Suprapubic skin (tissue), 4 donors: ENCODE data around the gene SMYD3. TPM values are rescaled to one million over a fixed set of nuclear protein-coding genes. Genes with fewer than 3 reads are reported as not detected.

ENCODE experiments used
- DNase-seq, 2 donors: peaks; one replicate each; pipeline ENCODE4 v3.0.0-alpha.2; 2019; ENCODE audit warnings: low spot score in 2 of 2
- H3K27ac ChIP-seq: fragments of 200-600 bp; sonication (generic); one replicate; pipeline ENCODE4 v1.5.1; 2019
- H3K27me3 ChIP-seq: fragments of 200-600 bp; sonication (generic); one replicate; pipeline ENCODE4 v1.5.1; 2019
- H3K36me3 ChIP-seq: fragments of 200-600 bp; sonication (generic); one replicate; pipeline ENCODE4 v1.5.1; 2019
- H3K4me1 ChIP-seq: fragments of 200-600 bp; sonication (generic); one replicate; pipeline ENCODE4 v1.5.1; 2019
- H3K4me3 ChIP-seq: fragments of 200-600 bp; sonication (generic); one replicate; pipeline ENCODE4 v1.5.1; 2019; ENCODE audit warnings: mild to moderate bottlenecking
- H3K9me3 ChIP-seq: fragments of 200-600 bp; sonication (generic); one replicate; pipeline ENCODE4 v1.5.1; 2019
- EP300 ChIP-seq: sonication (generic); formaldehyde crosslinking; IDR thresholded peaks from one replicate; pipeline ENCODE4 v1.6.1; 2017; ENCODE audit warnings: antibody characterized with exemption
- POLR2A ChIP-seq, 2 donors: fragments of 450-650 bp; IDR thresholded peaks; one replicate each; pipeline ENCODE4 v1.6.1; 2017; ENCODE audit warnings: antibody characterized with exemption in 2 of 2, mild to moderate bottlenecking in 2 of 2, moderate library complexity in 2 of 2
- POLR2AphosphoS5 ChIP-seq, 3 donors: sonication (generic); formaldehyde crosslinking; IDR thresholded peaks; one replicate each; pipeline ENCODE4 v1.6.1; 2017; ENCODE audit warnings: antibody characterized with exemption in 3 of 3
- WGBS: methylation state at CpG from one replicate; pipeline ENCODE4 v1.1.5; 2018; 5-methylcytosine and 5-hydroxymethylcytosine counted together
- total RNA-seq, 4 donors: library from RNA; depleted of rRNA; stranded (reverse); fragments of >200 nt; gene quantifications; one replicate each; pipeline ENCODE4 v1.1.0, GENCODE V29; 2016
- TF ChIP-seq, protein P1 (sequence below), 2 donors: fragments of 200-600 bp in 1 of 2; fragments of 450-650 bp in 1 of 2; sonication (generic) in 1 of 2; IDR thresholded peaks; one replicate each; pipeline ENCODE4 v1.5.1; 2016 to 2019; ENCODE audit warnings: antibody characterized with exemption in 2 of 2, mild to moderate bottlenecking in 1 of 2, moderate library complexity in 1 of 2

SMYD3 gene
- total RNA-seq, 4 donors from 2014 or later: 14.5 to 33.6 (median 18.9) TPM

DNA sequence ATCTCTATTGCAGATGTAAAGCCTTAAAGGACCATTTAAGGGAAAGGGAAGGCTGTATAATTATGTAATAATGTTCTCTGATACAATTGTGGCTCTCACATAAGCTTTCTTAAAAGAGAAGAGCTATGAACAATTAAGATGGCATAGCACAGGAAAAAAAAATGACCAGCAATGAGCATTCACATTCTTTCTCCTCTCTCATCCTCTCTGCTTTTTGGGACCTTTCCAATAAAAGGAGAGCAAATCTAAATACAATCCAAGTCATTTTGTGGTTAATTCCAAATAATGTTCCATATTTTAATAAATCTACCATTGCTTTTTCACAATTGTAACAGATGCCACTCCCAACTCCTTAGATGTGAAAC, 23.5 kb downstream of the SMYD3 start:
- Histone ChIP-seq H3K27ac (no peak overlapping the region), H3K4me1 (peaks cover 2% of the 10 kb centered on the region), H3K36me3 (no peaks in the 10 kb centered on the region), H3K4me3 (no peak overlapping the region), H3K9me3 (no peaks in the 10 kb centered on the region), H3K27me3 (no peaks in the 10 kb centered on the region)
- DNase-seq: no peak
- no peak for TF ChIP-seq EP300
- TF ChIP-seq, protein P1, sequence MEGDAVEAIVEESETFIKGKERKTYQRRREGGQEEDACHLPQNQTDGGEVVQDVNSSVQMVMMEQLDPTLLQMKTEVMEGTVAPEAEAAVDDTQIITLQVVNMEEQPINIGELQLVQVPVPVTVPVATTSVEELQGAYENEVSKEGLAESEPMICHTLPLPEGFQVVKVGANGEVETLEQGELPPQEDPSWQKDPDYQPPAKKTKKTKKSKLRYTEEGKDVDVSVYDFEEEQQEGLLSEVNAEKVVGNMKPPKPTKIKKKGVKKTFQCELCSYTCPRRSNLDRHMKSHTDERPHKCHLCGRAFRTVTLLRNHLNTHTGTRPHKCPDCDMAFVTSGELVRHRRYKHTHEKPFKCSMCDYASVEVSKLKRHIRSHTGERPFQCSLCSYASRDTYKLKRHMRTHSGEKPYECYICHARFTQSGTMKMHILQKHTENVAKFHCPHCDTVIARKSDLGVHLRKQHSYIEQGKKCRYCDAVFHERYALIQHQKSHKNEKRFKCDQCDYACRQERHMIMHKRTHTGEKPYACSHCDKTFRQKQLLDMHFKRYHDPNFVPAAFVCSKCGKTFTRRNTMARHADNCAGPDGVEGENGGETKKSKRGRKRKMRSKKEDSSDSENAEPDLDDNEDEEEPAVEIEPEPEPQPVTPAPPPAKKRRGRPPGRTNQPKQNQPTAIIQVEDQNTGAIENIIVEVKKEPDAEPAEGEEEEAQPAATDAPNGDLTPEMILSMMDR (IDR thresholded peaks at IDR 0.05): no peak
- TF ChIP-seq POLR2A (IDR thresholded peaks at IDR 0.05): no peak
- no peak for TF ChIP-seq POLR2AphosphoS5 (IDR thresholded peaks at IDR 0.05)

DNA sequence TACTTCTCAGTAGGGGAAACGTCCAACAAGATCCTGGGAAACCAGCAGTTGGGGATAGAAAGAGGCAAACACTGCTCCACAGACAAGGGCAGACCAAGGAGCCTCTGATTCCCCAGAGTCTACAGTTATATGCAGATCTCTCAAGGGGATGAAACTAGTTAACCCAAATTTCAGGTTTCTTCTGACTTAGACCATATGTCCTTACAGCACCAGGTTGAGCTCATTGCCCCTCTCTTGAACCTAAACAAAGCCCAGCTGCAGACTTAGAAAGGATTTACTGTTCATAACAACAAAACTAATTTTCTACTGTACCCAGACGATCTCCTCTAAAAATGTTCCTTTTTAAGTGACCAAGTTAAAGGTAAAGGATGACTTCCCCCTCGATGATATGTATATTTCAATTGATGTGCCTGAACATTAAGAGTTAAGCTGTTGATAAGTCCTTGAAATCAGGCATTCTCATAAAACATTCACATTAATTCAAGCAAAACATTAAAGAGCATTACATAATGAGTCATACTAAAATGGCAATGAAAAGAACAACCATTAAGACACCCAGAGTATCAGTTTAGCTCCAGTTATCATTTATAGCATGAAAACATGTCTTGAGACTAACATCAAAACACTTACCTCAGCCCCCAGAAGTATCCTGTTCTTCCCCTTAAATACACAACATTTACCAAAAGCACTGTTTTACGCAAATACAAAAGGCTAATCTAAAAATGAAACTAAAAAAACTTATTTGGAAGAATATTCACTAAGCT, 24.1 kb downstream of the SMYD3 start:
- no peak for DNase-seq
- TF ChIP-seq, protein P1 (IDR thresholded peaks at IDR 0.05): no peak
- TF ChIP-seq POLR2A (IDR thresholded peaks at IDR 0.05) (no peak), POLR2AphosphoS5 (IDR thresholded peaks at IDR 0.05) (no peak), EP300 (no peak)
- H3K27me3 ChIP-seq: no peaks in the 10 kb centered on the region
- no peak overlapping the region for H3K27ac ChIP-seq
- H3K4me1 ChIP-seq: peaks cover 2% of the 10 kb centered on the region
- no peaks in the 10 kb centered on the region for H3K9me3 ChIP-seq
- no peaks in the 10 kb centered on the region for H3K36me3 ChIP-seq
- WGBS: 48% methylated on average over 4 of the region's 4 CpGs
- H3K4me3 ChIP-seq: no peak overlapping the region

DNA sequence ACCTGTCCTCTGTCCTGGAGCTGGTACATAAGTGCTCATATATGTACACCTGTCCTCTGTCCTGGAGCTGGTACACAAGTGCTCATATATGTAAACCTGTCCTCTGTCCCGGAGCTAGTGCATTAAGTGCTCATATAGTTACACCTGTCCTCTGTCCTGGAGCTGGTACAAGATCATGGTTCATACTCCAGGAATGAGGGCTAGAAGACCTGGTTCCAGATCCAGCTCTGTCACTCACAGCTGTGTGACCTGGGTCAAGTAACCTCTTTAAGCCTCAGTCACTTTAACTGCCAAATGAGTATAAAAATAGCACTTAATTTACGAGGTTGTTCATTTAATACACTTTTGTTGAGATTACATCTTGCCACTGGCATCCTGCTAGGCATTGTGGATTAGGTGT, 28.0 kb downstream of the SMYD3 start:
- no peak for DNase-seq
- no peaks in the 10 kb centered on the region for H3K27me3 ChIP-seq
- no peaks in the 10 kb centered on the region for H3K9me3 ChIP-seq
- H3K4me1 ChIP-seq: peaks cover 5% of the 10 kb centered on the region
- WGBS: 68% methylated on average over 2 of the region's 2 CpGs
- TF ChIP-seq POLR2A (IDR thresholded peaks at IDR 0.05) (no peak), POLR2AphosphoS5 (IDR thresholded peaks at IDR 0.05) (no peak), EP300 (no peak)
- TF ChIP-seq, protein P1 (IDR thresholded peaks at IDR 0.05): no peak
- no peak overlapping the region for H3K27ac ChIP-seq
- H3K4me3 ChIP-seq: no peak overlapping the region
- no peaks in the 10 kb centered on the region for H3K36me3 ChIP-seq

DNA sequence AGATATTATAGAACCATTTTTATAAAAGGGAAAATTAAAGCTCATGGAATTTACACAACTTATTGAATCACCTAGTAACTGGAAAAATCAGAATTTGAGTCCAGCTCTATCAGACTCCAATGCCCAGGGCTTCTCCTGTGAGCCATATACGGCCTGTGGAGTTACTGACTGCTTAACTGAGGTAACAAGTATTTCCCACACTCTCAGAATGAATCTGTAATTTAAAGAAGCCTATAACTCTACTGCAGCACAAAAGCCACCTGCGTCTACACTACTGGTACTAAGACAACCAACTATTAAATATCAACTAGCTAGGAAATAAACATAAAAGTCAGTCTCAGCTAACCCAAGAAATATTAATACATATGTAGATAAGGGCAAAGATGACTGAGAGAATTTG, 29.4 kb downstream of the SMYD3 start:
- TF ChIP-seq POLR2AphosphoS5 (IDR thresholded peaks at IDR 0.05): no peak
- H3K27ac ChIP-seq: no peak overlapping the region
- 93% methylated on average over 2 of the region's 2 CpGs for WGBS
- H3K4me1 ChIP-seq: peaks cover 3% of the 10 kb centered on the region
- H3K36me3 ChIP-seq: no peaks in the 10 kb centered on the region
- no peaks in the 10 kb centered on the region for H3K9me3 ChIP-seq
- H3K4me3 ChIP-seq: no peak overlapping the region
- no peaks in the 10 kb centered on the region for H3K27me3 ChIP-seq
- no peak for DNase-seq

DNA sequence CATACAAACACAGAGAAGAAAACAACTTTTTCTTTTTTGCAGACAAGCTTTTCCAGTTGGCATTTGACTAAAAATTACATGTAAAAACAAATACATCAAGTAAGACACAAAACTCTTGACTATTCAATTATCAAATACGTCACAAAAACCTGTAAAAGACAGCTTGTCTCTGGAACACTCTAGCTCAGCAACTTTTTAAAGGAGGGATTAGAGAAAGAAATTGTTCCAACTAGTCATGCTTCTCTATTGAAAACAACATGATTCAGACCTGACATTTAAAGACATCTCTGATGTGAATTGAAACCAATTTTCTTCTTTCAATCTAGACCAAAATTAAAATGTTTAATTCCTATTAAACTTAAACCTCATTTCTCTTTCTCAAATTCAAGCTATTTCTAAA, 30.3 kb downstream of the SMYD3 start:
- Histone ChIP-seq H3K27me3 (no peaks in the 10 kb centered on the region), H3K9me3 (no peaks in the 10 kb centered on the region), H3K27ac (no peak overlapping the region), H3K4me1 (peaks cover 3% of the 10 kb centered on the region), H3K36me3 (no peaks in the 10 kb centered on the region), H3K4me3 (no peak overlapping the region)
- WGBS: 33% methylated on average over 1 of the region's 1 CpG
- TF ChIP-seq POLR2AphosphoS5 (IDR thresholded peaks at IDR 0.05) (no peak), POLR2A (IDR thresholded peaks at IDR 0.05) (no peak), EP300 (no peak)
- TF ChIP-seq, protein P1 (IDR thresholded peaks at IDR 0.05): no peak
- DNase-seq: no peak

GRCh38 chr1:246471688-246472087, 35.4 kb downstream of the SMYD3 start:
- no peak overlapping the region for H3K4me3 ChIP-seq
- H3K27ac ChIP-seq: no peak overlapping the region
- no peaks in the 10 kb centered on the region for H3K36me3 ChIP-seq
- no peaks in the 10 kb centered on the region for H3K9me3 ChIP-seq
- H3K4me1 ChIP-seq: no peaks in the 10 kb centered on the region
- TF ChIP-seq POLR2A (IDR thresholded peaks at IDR 0.05) (no peak), POLR2AphosphoS5 (IDR thresholded peaks at IDR 0.05) (no peak), EP300 (no peak)
- TF ChIP-seq, protein P1 (IDR thresholded peaks at IDR 0.05): no peak
- no peak for DNase-seq
- WGBS: 59% methylated on average over 1 of the region's 1 CpG
- H3K27me3 ChIP-seq: no peaks in the 10 kb centered on the region
